PC-3 (cell line): ENCODE data around the gene RHOBTB1. TPM values are rescaled to one million over a fixed set of nuclear protein-coding genes. Genes with fewer than 3 reads are reported as not detected.

Source experiments
- ATAC-seq: fragments of 200-7000 bp; cut with Tn5 transposase; 2 replicates; pipeline ENCODE4 v1.9.1; 2020; ENCODE audit warnings: mild to moderate bottlenecking, moderate library complexity
- BruUV-seq: library from RNA; stranded (reverse); fragments of 400-500 nt; replicated peaks from 2 replicates; lab custom pipeline; 2021; lab: Mats Ljungman, UMichigan
- CTCF ChIA-PET: fragments of 300-600 bp; sonication (Branson Sonifier 250); formaldehyde crosslinking; loops from one replicate; lab custom pipeline; 2022; ENCODE audit warnings: antibody characterized with exemption; lab: Charles Lee
- POLR2A ChIA-PET: fragments of 300-600 bp; sonication (Branson Sonifier 250); formaldehyde crosslinking; loops from one replicate; lab custom pipeline; 2022; ENCODE audit warnings: antibody characterized with exemption; ENCODE audit not compliant: unreplicated experiment; lab: Charles Lee
- DNase-seq: peaks from one replicate; pipeline ENCODE4 v3.0.0-alpha.2; 2015
- H2AFZ ChIP-seq: fragments of 300-600 bp; sonication (generic); 2 replicates; pipeline ENCODE4 v1.6.0; 2016; ENCODE audit warnings: antibody characterized with exemption, low read length
- H3F3A ChIP-seq: fragments of 300-600 bp; sonication (generic); one replicate; pipeline ENCODE4 v1.6.0; 2017; ENCODE audit warnings: antibody characterized with exemption, low read length, control low read depth, mild to moderate bottlenecking; ENCODE audit not compliant: unreplicated experiment
- H3K27ac ChIP-seq: fragments of 300-600 bp; sonication (generic); 2 replicates; pipeline ENCODE4 v1.5.1; 2016; ENCODE audit warnings: mild to moderate bottlenecking, low read length
- H3K27me3 ChIP-seq: fragments of 300-600 bp; sonication (generic); 2 replicates; pipeline ENCODE4 v1.6.1; 2016; ENCODE audit warnings: low read length, mixed read lengths
- H3K36me3 ChIP-seq: fragments of 300-600 bp; sonication (generic); 2 replicates; pipeline ENCODE4 v1.6.1; 2016; ENCODE audit warnings: low read depth, mixed run types, low read length, mixed read lengths
- H3K4me1 ChIP-seq: fragments of 300-600 bp; sonication (generic); 2 replicates; pipeline ENCODE4 v1.5.1; 2016; ENCODE audit warnings: low read length; ENCODE audit not compliant: insufficient read depth
- H3K4me2 ChIP-seq: fragments of 300-600 bp; sonication (generic); 2 replicates; pipeline ENCODE4 v1.6.0; 2016; ENCODE audit warnings: low read length
- H3K4me3 ChIP-seq: fragments of 300-600 bp; sonication (generic); 2 replicates; pipeline ENCODE4 v1.5.1; 2016; ENCODE audit warnings: mild to moderate bottlenecking, low read length, mixed read lengths
- H3K79me2 ChIP-seq: fragments of 300-600 bp; sonication (generic); 2 replicates; pipeline ENCODE4 v1.6.1; 2017; ENCODE audit warnings: low read length, mixed read lengths
- H3K9ac ChIP-seq: fragments of 300-600 bp; sonication (generic); 2 replicates; pipeline ENCODE4 v1.6.0; 2016; ENCODE audit warnings: mild to moderate bottlenecking, low read length
- H3K9me2 ChIP-seq: fragments of 300-600 bp; sonication (generic); replicated peaks from 2 replicates; pipeline ENCODE4 v1.6.1; 2016; ENCODE audit warnings: mixed run types, low read length, mixed read lengths
- H3K9me3 ChIP-seq: fragments of 300-600 bp; sonication (generic); 2 replicates; pipeline ENCODE4 v1.6.1; 2016; ENCODE audit warnings: low read length, mixed read lengths
- H4K20me1 ChIP-seq: fragments of 300-600 bp; sonication (generic); 2 replicates; pipeline ENCODE4 v1.6.1; 2016; ENCODE audit warnings: low read length, mixed read lengths
- EZH2 ChIP-seq: fragments of 300-600 bp; sonication (generic); IDR thresholded peaks from one replicate; pipeline ENCODE4 v1.6.1; 2017; ENCODE audit warnings: antibody characterized with exemption, mild to moderate bottlenecking, low read length; ENCODE audit not compliant: unreplicated experiment
- EZH2phosphoT487 ChIP-seq: fragments of 300-600 bp; sonication (generic); IDR thresholded peaks from 2 replicates; pipeline ENCODE4 v1.6.1; 2018; ENCODE audit warnings: mild to moderate bottlenecking, antibody characterized with exemption, low read length, borderline replicate concordance
- intact Hi-C: fragments of 100-400 bp; cut with micrococcal nuclease; formaldehyde crosslinking; loops from 2 replicates; pipeline ENCODE4 v1.9.0; 2023
- total RNA-seq: library from RNA; depleted of rRNA; stranded (reverse); fragments of >200 nt; gene quantifications from 2 replicates; pipeline ENCODE4 v1.2.3, GENCODE V29; 2014
- TF ChIP-seq, protein P1 (sequence below): fragments of 300-600 bp; sonication (generic); conservative IDR thresholded peaks from 2 replicates; pipeline ENCODE4 v1.5.1; 2017; ENCODE audit warnings: antibody characterized with exemption, low read depth, mild to moderate bottlenecking, low read length

Gene RHOBTB1
- total RNA-seq, 1 experiment from 2014 or later, result 6.7 TPM

DNA sequence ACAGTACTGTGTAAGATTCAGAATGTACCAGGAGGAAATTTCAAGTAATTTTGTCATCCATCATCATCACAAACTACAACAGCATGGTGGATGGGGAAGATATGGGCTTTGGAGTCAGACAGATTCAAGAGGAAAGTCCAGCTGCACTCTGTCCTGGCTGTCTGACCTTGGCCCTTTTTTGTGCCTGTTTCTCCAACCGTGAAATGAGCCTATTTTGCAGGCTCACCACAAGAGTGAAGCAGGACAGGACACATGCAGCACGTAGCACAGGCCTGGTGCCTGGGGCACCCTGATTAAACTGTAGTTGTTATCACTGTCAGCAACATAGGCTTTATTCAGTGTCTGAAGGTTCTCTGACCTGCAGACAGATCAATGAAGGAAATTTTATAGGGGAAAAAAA is 37.6 kb downstream of the RHOBTB1 start:
- Histone ChIP-seq H3K4me3 (no peak overlapping the region), H3K9me3 (no peaks in the 10 kb centered on the region), H3K79me2 (no peaks in the 10 kb centered on the region), H3K9ac (no peak overlapping the region), H3K9me2 (0 out of 2 replicates have a peak, but pooled peaks cover 4% of the 10 kb centered on the region), H3K4me1 (no peaks in the 10 kb centered on the region), H2AFZ (no peak overlapping the region), H3F3A (no peaks in the 10 kb centered on the region), H3K27ac (no peak overlapping the region), H3K27me3 (no peaks in the 10 kb centered on the region), H4K20me1 (no peaks in the 10 kb centered on the region), H3K36me3 (peaks cover 8% of the 10 kb centered on the region; the same call in 1 of the 2 replicates), H3K4me2 (no peak overlapping the region)
- ChIA-PET POLR2A (no interaction called here), CTCF (interaction anchor here (0.5 kb wide), 1 partner anchor 58 kb away, joined by 3 read pairs; no protein-coding TSS in a partner anchor)
- TF ChIP-seq EZH2phosphoT487 (no peak), EZH2 (no peak)
- TF ChIP-seq, protein P1, sequence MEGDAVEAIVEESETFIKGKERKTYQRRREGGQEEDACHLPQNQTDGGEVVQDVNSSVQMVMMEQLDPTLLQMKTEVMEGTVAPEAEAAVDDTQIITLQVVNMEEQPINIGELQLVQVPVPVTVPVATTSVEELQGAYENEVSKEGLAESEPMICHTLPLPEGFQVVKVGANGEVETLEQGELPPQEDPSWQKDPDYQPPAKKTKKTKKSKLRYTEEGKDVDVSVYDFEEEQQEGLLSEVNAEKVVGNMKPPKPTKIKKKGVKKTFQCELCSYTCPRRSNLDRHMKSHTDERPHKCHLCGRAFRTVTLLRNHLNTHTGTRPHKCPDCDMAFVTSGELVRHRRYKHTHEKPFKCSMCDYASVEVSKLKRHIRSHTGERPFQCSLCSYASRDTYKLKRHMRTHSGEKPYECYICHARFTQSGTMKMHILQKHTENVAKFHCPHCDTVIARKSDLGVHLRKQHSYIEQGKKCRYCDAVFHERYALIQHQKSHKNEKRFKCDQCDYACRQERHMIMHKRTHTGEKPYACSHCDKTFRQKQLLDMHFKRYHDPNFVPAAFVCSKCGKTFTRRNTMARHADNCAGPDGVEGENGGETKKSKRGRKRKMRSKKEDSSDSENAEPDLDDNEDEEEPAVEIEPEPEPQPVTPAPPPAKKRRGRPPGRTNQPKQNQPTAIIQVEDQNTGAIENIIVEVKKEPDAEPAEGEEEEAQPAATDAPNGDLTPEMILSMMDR, result no peak
- no peak for ATAC-seq
- DNase-seq, result no peak
- no TSS peak for BruUV-seq
- intact Hi-C loops, result no loop called here

DNA sequence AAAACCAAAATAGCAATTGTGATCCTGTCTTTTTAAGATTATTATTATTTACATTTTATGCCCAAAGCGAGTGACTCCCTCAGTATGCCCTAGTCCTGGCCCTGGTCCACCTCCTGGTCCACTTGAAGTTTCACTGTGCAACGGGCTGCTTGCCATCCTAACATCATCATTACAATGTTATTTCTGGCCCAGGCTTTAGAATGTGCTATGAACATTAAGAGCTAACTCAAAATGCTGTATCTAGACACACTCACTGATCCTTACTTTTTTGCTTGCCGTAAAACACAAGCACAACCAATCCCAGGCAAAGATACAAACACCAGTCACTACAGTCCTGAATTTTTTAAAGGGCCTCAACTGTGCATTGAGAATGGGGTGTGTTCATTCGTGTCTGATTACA is 38.4 kb downstream of the RHOBTB1 start:
- Histone ChIP-seq H3F3A (no peaks in the 10 kb centered on the region), H3K36me3 (peaks cover 8% of the 10 kb centered on the region; the same call in 1 of the 2 replicates), H3K4me2 (no peak overlapping the region), H3K27me3 (no peaks in the 10 kb centered on the region), H3K9ac (no peak overlapping the region), H3K79me2 (no peaks in the 10 kb centered on the region), H3K9me3 (no peaks in the 10 kb centered on the region), H3K4me1 (no peaks in the 10 kb centered on the region), H4K20me1 (no peaks in the 10 kb centered on the region), H2AFZ (no peak overlapping the region), H3K4me3 (no peak overlapping the region), H3K9me2 (0 out of 2 replicates have a peak, but pooled peaks cover 4% of the 10 kb centered on the region), H3K27ac (no peak overlapping the region)
- TF ChIP-seq EZH2 (no peak), EZH2phosphoT487 (no peak)
- TF ChIP-seq, protein P1, result no peak
- ATAC-seq (no peak), DNase-seq (no peak)
- CTCF ChIA-PET, result interaction anchor here (0.5 kb wide), 1 partner anchor 59 kb away, joined by 3 read pairs; no protein-coding TSS in a partner anchor
- no TSS peak for BruUV-seq
- intact Hi-C loops, result no loop called here
- POLR2A ChIA-PET, result no interaction called here

DNA sequence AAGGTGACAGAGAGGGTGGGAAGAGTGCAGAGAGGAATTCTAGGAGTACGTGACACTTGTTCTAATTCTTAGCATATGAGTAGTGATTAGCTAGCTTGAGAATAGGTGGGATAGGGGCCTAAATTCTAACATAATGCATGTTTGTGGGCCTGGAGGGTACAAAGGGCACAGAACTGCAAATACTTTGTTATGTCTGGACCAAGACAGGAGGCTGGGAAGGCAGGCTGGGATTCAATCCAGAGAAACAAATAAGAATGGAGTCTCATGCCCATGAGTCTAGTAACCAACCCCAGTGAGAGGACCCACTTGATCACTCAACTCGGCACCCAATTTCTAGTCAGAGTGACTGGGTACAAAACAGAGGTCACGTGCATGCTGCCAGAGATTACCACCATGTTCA is 40.9 kb downstream of the RHOBTB1 start:
- H3K4me2 ChIP-seq, result no peak overlapping the region
- H3K4me3 ChIP-seq, result no peak overlapping the region
- no peaks in the 10 kb centered on the region for H3K79me2 ChIP-seq
- ChIA-PET POLR2A (no interaction called here), CTCF (no interaction called here)
- H3K27ac ChIP-seq, result no peak overlapping the region
- intact Hi-C loops, result no loop called here
- no peaks in the 10 kb centered on the region for H3F3A ChIP-seq
- 0 out of 2 replicates have a peak, but pooled peaks cover 4% of the 10 kb centered on the region for H3K9me2 ChIP-seq
- H3K36me3 ChIP-seq, result peaks cover 8% of the 10 kb centered on the region; the same call in 1 of the 2 replicates
- H2AFZ ChIP-seq, result no peak overlapping the region
- no peak overlapping the region for H3K9ac ChIP-seq
- no peaks in the 10 kb centered on the region for H3K9me3 ChIP-seq
- BruUV-seq, result no TSS peak
- no peak for ATAC-seq
- H3K4me1 ChIP-seq, result no peaks in the 10 kb centered on the region
- TF ChIP-seq EZH2 (no peak), EZH2phosphoT487 (no peak)
- TF ChIP-seq, protein P1, result no peak
- no peak for DNase-seq
- H4K20me1 ChIP-seq, result no peaks in the 10 kb centered on the region
- no peaks in the 10 kb centered on the region for H3K27me3 ChIP-seq
